DMS53 (cell line): Measurements from ENCODE around the gene PITHD1.
A peak's percentile ranks its signal among the peaks of the same experiment; 100 is the strongest.
"Not testable (repeated sequence)": the region's sequence is repeated elsewhere in the genome, so short reads cannot be mapped to it uniquely, and the experiment has no call there.

Source experiments
- DNase-seq: peaks from one replicate; lab custom pipeline; 2025; lab: John Stamatoyannopoulos, UW

Gene PITHD1

GRCh38 chr1:23825762-23826522, 47.7 kb downstream of the PITHD1 start:
- peak; percentile 34 for DNase-seq

GRCh38 chr1:23826590-23826989, 48.4 kb downstream of the PITHD1 start:
- DNase-seq, result not testable (repeated sequence)

GRCh38 chr1:23827717-23828116, 49.5 kb downstream of the PITHD1 start:
- DNase-seq, result no peak

DNA sequence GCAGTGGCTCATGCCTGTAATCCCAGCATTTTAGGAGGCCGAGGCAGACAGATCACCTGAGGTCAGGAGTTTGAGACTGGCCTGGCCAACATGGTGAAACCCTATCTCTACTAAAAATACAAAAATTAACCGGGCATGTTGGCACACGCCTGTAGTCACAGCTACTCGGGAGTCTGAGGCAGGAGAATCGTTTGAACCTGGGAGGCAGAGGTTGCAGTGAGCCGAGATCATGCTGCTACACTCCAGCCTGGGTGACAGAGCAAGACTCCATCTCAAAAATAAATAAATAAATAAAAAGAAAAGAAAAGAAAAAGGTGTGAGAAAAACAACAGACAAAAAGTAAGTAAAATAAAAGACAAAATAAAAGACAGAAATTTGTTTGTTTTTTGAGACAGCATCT, 55.9 kb downstream of the PITHD1 start:
- DNase-seq, result not testable (repeated sequence)

DNA sequence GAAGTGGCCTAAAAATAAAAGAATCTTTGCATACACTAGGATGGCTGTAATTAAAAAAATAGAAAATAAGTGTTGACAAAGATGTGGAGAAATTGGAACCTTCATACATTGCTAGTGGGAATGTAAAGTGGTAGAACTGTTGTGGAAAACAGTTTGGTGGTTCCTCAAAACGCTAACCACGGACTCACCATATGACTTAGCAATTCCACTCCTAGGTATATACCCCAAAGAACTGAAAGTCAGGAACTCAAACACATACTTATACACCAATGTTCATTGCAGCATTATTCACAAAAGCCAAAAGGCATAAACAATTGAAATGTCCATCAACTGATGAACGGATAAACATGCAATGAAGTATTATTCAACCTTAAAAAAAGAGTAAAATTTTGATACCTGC, 57.8 kb downstream of the PITHD1 start:
- DNase-seq, result no peak
